Transverse colon (tissue), 4 donors: ENCODE results near the gene THOC2. TPM values are rescaled to one million over a fixed set of nuclear protein-coding genes. Genes with fewer than 3 reads are reported as not detected.
"Not testable (repeated sequence)": the region's sequence is repeated elsewhere in the genome, so short reads cannot be mapped to it uniquely, and the experiment has no call there.

Source experiments
- DNase-seq: peaks from one replicate; pipeline ENCODE4 v3.0.0-alpha.2; 2019
- H3K27ac ChIP-seq, 4 donors: fragments of 200-600 bp; sonication (generic); 2 replicates each; pipeline ENCODE4 v1.5.1; 2016 to 2018; ENCODE audit warnings: inconsistent platforms in 4 of 4
- H3K27me3 ChIP-seq: fragments of 200-600 bp; sonication (generic); 2 replicates; pipeline ENCODE4 v1.5.1; 2017; ENCODE audit warnings: inconsistent platforms
- H3K36me3 ChIP-seq, 4 donors: fragments of 200-600 bp; sonication (generic); 2 replicates each; pipeline ENCODE4 v1.5.1; 2017 to 2019; ENCODE audit warnings: inconsistent platforms in 4 of 4
- H3K4me1 ChIP-seq, 4 donors: fragments of 200-600 bp; sonication (generic); 2 replicates each; pipeline ENCODE4 v1.5.1; 2017 to 2020; ENCODE audit warnings: inconsistent platforms in 4 of 4
- H3K4me3 ChIP-seq, 4 donors: fragments of 200-600 bp; sonication (generic); 1 replicate in 1 of 4; 2 replicates in 3 of 4; pipeline versions ENCODE4 v1.5.1 to v1.6.1; 2017 to 2019; ENCODE audit warnings: inconsistent platforms in 4 of 4
- H3K9me3 ChIP-seq, 2 donors: fragments of 200-600 bp; sonication (generic); 2 replicates each; pipeline ENCODE4 v1.5.1; 2017 to 2019; ENCODE audit warnings: inconsistent platforms in 2 of 2
- EP300 ChIP-seq: sonication (generic); formaldehyde crosslinking; IDR thresholded peaks from one replicate; pipeline ENCODE4 v1.6.1; 2017; ENCODE audit warnings: antibody characterized with exemption, low read depth
- POLR2A ChIP-seq: fragments of 450-650 bp; IDR thresholded peaks from one replicate; pipeline ENCODE4 v1.6.1; 2016; ENCODE audit warnings: antibody characterized with exemption, mild to moderate bottlenecking, moderate library complexity
- POLR2AphosphoS5 ChIP-seq, 3 donors: sonication (generic); formaldehyde crosslinking; IDR thresholded peaks; one replicate each; pipeline ENCODE4 v1.6.1; 2016; ENCODE audit warnings: antibody characterized with exemption in 3 of 3
- WGBS, 2 donors: methylation state at CpG; one replicate each; pipeline ENCODE4 v1.1.5; 2018; ENCODE audit warnings: low coverage in 1 of 2; 5-methylcytosine and 5-hydroxymethylcytosine counted together
- in situ Hi-C, 4 donors: fragments of 200-750 bp; cut with MboI; loops; one replicate each; pipeline versions ENCODE4 v1.15.0 to v1.15.1; 2017; ENCODE audit warnings: low sequenced_read_pairs in 3 of 4, low pct_ligation_motif_present in 1 of 4, low pct_unique_long_range_greater_than_20kb in 1 of 4
- intact Hi-C: fragments of 100-400 bp; cut with DNase I; formaldehyde crosslinking; loops from one replicate; pipeline ENCODE4 v1.15.1; 2023; ENCODE audit warnings: low total_unique reads
- total RNA-seq, 4 donors: library from RNA; depleted of rRNA; stranded (reverse); fragments of >200 nt; gene quantifications; one replicate each; pipeline ENCODE4 v1.1.0, GENCODE V29; 2016
- TF ChIP-seq, protein P1 (sequence below), 5 experiments: fragments of 200-600 bp in 3 of 5; fragments of 450-650 bp in 2 of 5; sonication (generic) in 3 of 5; IDR thresholded peaks; 1 replicate in 2 of 5; 2 replicates in 3 of 5; pipeline ENCODE4 v1.5.1; 2016 to 2017; ENCODE audit warnings: antibody characterized with exemption in 5 of 5, inconsistent platforms in 3 of 5, mild to moderate bottlenecking in 2 of 5, moderate library complexity in 1 of 5

The THOC2 gene
- total RNA-seq, 4 donors from 2014 or later: 49.4 to 149 (median 114) TPM

DNA sequence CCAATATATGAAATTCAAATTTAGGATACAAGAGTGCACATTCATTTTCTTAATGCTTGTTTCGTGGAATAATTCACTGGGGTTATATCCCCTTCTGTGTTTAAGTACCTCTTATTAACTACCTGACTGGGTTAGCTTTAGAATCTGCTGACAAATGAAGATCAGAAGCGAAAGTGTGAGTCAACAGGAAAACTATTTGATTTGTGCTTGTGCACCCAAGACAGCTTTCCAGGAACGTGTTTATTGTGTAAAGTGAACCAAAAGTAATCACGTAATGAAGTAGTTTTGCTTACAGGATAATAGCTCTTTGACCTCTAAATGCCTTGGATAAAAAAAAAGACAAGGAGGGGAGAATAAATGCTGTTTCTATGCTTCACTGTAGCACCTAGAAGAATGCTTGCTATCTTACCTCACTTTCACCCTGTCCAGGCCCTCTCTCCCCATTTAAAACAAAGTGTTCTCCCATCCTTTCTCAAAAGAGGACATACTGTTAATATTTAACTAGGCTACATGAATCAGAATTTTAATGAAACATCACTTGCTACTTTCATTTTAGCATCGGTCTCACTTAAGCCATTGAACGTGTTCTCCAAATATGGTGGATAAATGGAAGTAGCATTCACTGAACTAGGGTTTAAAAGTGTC, 141.9 kb downstream of the THOC2 start:
- Histone ChIP-seq H3K36me3 (no peaks in the 10 kb centered on the region), H3K27me3 (no peaks in the 10 kb centered on the region), H3K9me3 (no peaks in the 10 kb centered on the region), H3K27ac (no peak overlapping the region), H3K4me3 (no peak overlapping the region), H3K4me1 (no peaks in the 10 kb centered on the region)
- WGBS, 2 donors: 35 to 55% methylated on average over 2 to 6 of the region's 6 CpGs
- intact Hi-C loops (no loop called here), in situ Hi-C loops (no loop called here)
- TF ChIP-seq EP300 (no peak), POLR2AphosphoS5 (IDR thresholded peaks at IDR 0.05) (no peak), POLR2A (no peak)
- TF ChIP-seq, protein P1, sequence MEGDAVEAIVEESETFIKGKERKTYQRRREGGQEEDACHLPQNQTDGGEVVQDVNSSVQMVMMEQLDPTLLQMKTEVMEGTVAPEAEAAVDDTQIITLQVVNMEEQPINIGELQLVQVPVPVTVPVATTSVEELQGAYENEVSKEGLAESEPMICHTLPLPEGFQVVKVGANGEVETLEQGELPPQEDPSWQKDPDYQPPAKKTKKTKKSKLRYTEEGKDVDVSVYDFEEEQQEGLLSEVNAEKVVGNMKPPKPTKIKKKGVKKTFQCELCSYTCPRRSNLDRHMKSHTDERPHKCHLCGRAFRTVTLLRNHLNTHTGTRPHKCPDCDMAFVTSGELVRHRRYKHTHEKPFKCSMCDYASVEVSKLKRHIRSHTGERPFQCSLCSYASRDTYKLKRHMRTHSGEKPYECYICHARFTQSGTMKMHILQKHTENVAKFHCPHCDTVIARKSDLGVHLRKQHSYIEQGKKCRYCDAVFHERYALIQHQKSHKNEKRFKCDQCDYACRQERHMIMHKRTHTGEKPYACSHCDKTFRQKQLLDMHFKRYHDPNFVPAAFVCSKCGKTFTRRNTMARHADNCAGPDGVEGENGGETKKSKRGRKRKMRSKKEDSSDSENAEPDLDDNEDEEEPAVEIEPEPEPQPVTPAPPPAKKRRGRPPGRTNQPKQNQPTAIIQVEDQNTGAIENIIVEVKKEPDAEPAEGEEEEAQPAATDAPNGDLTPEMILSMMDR (IDR thresholded peaks at IDR 0.05): no peak
- DNase-seq: no peak

- no peak overlapping the region for H3K4me3 ChIP-seq
- in situ Hi-C loops: no loop called here
- DNase-seq: no peak
- intact Hi-C loops: no loop called here
- H3K36me3 ChIP-seq: no peaks in the 10 kb centered on the region
- H3K27me3 ChIP-seq: no peaks in the 10 kb centered on the region
- H3K27ac ChIP-seq: no peak overlapping the region
- H3K4me1 ChIP-seq: no peaks in the 10 kb centered on the region
- 70% methylated on average over 3 of the region's 3 CpGs; no CpG with 5 or more reads in 1 of the 2 donors for WGBS, 2 donors
- no peaks in the 10 kb centered on the region for H3K9me3 ChIP-seq
- TF ChIP-seq POLR2A: no peak
- no peak for TF ChIP-seq POLR2AphosphoS5 (IDR thresholded peaks at IDR 0.05)
- TF ChIP-seq EP300: no peak
- TF ChIP-seq, protein P1 (IDR thresholded peaks at IDR 0.05): no peak
These were observed 144.1 kb downstream of the THOC2 start for GRCh38 chrX:123588723-123589122.

- in situ Hi-C loops (no loop called here), intact Hi-C loops (no loop called here)
- WGBS, 2 donors: 57 to 67% methylated on average over 1 of the region's 1 CpG
- H3K27me3 ChIP-seq: no peaks in the 10 kb centered on the region
- H3K36me3 ChIP-seq: no peaks in the 10 kb centered on the region
- no peak overlapping the region for H3K4me3 ChIP-seq
- no peak overlapping the region for H3K27ac ChIP-seq
- TF ChIP-seq POLR2AphosphoS5 (IDR thresholded peaks at IDR 0.05) (no peak), POLR2A (no peak), EP300 (no peak)
- TF ChIP-seq, protein P1 (IDR thresholded peaks at IDR 0.05): no peak
- DNase-seq: no peak
- H3K9me3 ChIP-seq: no peaks in the 10 kb centered on the region
- H3K4me1 ChIP-seq: no peaks in the 10 kb centered on the region
These were observed 151.3 kb downstream of the THOC2 start for GRCh38 chrX:123581586-123581985.

DNA sequence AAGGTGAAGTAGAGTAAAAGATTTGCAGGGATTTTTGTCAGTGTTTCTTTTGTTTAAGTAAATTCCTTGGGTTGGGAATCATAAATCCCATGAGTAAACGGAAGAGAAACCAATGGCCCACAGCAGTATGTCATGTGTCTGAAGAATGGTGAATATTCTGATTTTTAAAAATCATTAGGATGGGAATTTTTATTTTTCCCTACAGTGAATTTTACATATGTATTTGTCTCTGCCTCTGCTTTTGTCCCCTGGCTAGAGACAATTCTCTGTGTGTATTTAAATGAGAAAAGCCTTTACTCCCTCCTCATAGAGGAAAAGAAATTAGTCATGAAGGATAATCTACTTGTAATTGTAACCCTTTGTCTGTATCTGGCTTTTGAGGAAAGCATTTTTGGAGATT, 152.1 kb downstream of the THOC2 start:
- no peaks in the 10 kb centered on the region for H3K27me3 ChIP-seq
- 63 to 100% methylated on average over 1 of the region's 1 CpG for WGBS, 2 donors
- H3K4me3 ChIP-seq: no peak overlapping the region
- no peak for DNase-seq
- intact Hi-C loops: no loop called here
- no peaks in the 10 kb centered on the region for H3K9me3 ChIP-seq
- no peak for TF ChIP-seq EP300
- no peak for TF ChIP-seq POLR2A
- no peak for TF ChIP-seq POLR2AphosphoS5 (IDR thresholded peaks at IDR 0.05)
- TF ChIP-seq, protein P1 (IDR thresholded peaks at IDR 0.05): no peak
- no peak overlapping the region for H3K27ac ChIP-seq
- H3K36me3 ChIP-seq: no peaks in the 10 kb centered on the region
- in situ Hi-C loops: no loop called here
- no peaks in the 10 kb centered on the region for H3K4me1 ChIP-seq

DNA sequence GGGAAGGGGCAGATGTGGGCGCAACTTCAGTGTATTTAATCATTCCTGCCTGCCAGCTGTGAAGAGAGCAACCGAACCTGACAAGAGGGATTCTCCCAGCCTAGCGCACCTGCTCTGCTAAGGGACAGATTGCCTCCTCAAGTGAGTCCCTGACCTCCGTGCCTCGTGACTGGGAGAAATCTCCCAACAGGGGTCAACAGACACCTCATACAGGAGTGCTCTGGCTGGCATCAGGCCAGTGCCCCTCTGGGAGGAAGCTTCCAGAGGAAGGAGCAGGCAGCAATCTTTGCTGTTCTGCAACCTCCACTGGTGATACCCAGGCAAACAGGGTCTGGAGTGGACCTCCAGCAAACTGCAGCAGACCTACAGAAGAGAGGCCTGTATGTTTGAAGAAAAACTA, 158.8 kb downstream of the THOC2 start:
- H3K4me1 ChIP-seq, H3K27me3 ChIP-seq, in situ Hi-C loops, DNase-seq, H3K4me3 ChIP-seq, H3K27ac ChIP-seq, intact Hi-C loops, H3K36me3 ChIP-seq, H3K9me3 ChIP-seq: not testable (repeated sequence)
- WGBS, 2 donors: 84% methylated on average over 5 of the region's 5 CpGs; no CpG with 5 or more reads in 1 of the 2 donors
